ENCODE measurements around the gene TNFRSF9.

GRCh38 chr1:7885513-7886404 is 54.9 kb downstream of the TNFRSF9 start:
- TF ChIP-seq POLR2A (IDR thresholded peaks at IDR 0.05) (no peak), CTCF (IDR thresholded peaks at IDR 0.05) (no peak)
